HCT116 (cell line): ENCODE results near the gene RNF151.

ENCODE experiments used
- CEBPB ChIP-seq: IDR thresholded peaks from 2 replicates; pipeline ENCODE4 v1.6.1; 2012; ENCODE audit warnings: low read depth
- EZH2 ChIP-seq: fragments of 200-600 bp; sonication (generic); IDR thresholded peaks from 2 replicates; pipeline ENCODE4 v1.6.1; 2017; ENCODE audit warnings: antibody characterized with exemption, mixed run types
- MAX ChIP-seq: IDR thresholded peaks from 2 replicates; pipeline ENCODE4 v1.6.1; 2012
- POLR2AphosphoS5 ChIP-seq: IDR thresholded peaks from 2 replicates; pipeline ENCODE4 v1.6.1; 2011; ENCODE audit warnings: mild to moderate bottlenecking, low read depth, low read length, moderate library complexity
- SRF ChIP-seq: IDR thresholded peaks from 2 replicates; pipeline ENCODE4 v1.6.1; 2012; ENCODE audit warnings: low read depth
- ZFX ChIP-seq: fragments of 450-650 bp; IDR thresholded peaks from 2 replicates; pipeline ENCODE4 v1.6.1; 2017
- TF ChIP-seq, protein P1 (sequence below), 3 experiments: fragments of 200-600 bp in 1 of 3; sonication (generic) in 1 of 3; IDR thresholded peaks in 2 of 3; conservative IDR thresholded peaks in 1 of 3; 2 replicates each; pipeline ENCODE4 v1.5.1; 2012 to 2017; ENCODE audit warnings: low read depth in 2 of 3, low read length in 2 of 3, antibody characterized with exemption in 1 of 3, borderline replicate concordance in 1 of 3, control low read depth in 1 of 3, mild to moderate bottlenecking in 1 of 3, mixed read lengths in 1 of 3, mixed run types in 1 of 3, moderate library complexity in 1 of 3; ENCODE audit not compliant: insufficient read depth in 1 of 3
- TF ChIP-seq, protein P2 (sequence below): IDR thresholded peaks from 2 replicates; pipeline ENCODE4 v1.6.1; 2012

DNA sequence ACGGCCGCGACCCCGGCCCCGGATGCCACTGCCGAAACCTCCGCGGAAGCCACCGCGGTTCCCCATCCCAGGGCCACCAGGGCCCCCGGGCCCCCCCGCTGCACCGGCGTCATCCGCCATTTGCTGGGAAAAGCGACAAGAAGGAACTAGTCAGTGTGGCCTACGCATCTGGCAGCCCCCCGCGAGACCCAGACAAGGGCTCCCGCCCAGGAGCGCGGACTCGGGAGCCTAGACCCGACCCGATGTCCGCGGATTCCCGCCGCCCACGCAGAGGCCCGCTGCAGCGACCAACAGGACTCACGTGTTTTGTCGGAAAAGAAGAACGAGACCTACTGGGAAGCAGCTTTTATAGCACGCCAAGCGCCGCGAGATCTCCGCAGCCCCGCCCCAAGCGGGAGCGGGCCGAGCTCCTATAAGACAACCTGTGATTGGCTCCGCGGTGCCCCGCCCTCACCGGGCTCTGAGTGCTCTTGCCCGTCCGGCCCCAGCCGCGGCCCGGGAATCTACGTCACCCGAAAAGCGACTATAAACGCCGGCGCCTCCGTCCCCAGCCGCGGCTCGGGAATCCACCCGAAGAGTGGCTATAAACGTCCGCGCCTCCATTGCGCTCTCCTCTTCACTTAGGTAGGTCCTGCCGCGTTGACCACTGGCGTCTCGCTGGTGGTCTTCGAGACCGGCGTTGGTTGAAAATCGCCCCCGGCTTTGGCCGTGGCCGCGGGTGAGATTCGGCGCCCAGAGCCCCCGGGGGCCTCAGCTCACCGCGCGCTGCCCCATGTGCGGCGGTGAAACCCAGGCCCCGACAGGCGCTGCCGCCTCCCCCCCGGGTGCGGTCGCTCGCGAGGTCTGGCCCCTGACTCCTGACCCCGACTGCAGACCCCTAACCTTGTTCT, 1.9 kb upstream of the RNF151 start, which contains the start of gene RPS2:
- TF ChIP-seq ZFX, result peak; percentile 81
- no peak for TF ChIP-seq SRF
- TF ChIP-seq, protein P1, sequence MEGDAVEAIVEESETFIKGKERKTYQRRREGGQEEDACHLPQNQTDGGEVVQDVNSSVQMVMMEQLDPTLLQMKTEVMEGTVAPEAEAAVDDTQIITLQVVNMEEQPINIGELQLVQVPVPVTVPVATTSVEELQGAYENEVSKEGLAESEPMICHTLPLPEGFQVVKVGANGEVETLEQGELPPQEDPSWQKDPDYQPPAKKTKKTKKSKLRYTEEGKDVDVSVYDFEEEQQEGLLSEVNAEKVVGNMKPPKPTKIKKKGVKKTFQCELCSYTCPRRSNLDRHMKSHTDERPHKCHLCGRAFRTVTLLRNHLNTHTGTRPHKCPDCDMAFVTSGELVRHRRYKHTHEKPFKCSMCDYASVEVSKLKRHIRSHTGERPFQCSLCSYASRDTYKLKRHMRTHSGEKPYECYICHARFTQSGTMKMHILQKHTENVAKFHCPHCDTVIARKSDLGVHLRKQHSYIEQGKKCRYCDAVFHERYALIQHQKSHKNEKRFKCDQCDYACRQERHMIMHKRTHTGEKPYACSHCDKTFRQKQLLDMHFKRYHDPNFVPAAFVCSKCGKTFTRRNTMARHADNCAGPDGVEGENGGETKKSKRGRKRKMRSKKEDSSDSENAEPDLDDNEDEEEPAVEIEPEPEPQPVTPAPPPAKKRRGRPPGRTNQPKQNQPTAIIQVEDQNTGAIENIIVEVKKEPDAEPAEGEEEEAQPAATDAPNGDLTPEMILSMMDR (IDR thresholded peaks at IDR 0.05 in 2 of 3, conservative IDR thresholded peaks at IDR 0.05 in 1 of 3; ENCODE audit: borderline replicate concordance in 1 of 3, insufficient read depth in 1 of 3, low read depth in 2 of 3, low read length in 2 of 3), result 0 out of 6 replicates have a peak, but pooled peaks of 1 of the 3 experiments have one; percentile 2
- TF ChIP-seq, protein P2, sequence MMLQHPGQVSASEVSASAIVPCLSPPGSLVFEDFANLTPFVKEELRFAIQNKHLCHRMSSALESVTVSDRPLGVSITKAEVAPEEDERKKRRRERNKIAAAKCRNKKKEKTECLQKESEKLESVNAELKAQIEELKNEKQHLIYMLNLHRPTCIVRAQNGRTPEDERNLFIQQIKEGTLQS, result no peak
- TF ChIP-seq MAX, result no peak
- TF ChIP-seq POLR2AphosphoS5, result peak; percentile 100
- TF ChIP-seq CEBPB, result no peak
- no peak for TF ChIP-seq EZH2
